GM19025 (cell line): ENCODE data around the gene TBX20.
"Not testable (repeated sequence)": the region's sequence is repeated elsewhere in the genome, so short reads cannot be mapped to it uniquely, and the experiment has no call there.

Source experiments
- ATAC-seq: cut with Tn5 transposase; IDR thresholded peaks from one replicate; pipeline ENCODE4 v1.9.1; 2021; ENCODE audit warnings: mild to moderate bottlenecking, low read depth, moderate library complexity; ENCODE audit not compliant: unreplicated experiment

The TBX20 gene

DNA sequence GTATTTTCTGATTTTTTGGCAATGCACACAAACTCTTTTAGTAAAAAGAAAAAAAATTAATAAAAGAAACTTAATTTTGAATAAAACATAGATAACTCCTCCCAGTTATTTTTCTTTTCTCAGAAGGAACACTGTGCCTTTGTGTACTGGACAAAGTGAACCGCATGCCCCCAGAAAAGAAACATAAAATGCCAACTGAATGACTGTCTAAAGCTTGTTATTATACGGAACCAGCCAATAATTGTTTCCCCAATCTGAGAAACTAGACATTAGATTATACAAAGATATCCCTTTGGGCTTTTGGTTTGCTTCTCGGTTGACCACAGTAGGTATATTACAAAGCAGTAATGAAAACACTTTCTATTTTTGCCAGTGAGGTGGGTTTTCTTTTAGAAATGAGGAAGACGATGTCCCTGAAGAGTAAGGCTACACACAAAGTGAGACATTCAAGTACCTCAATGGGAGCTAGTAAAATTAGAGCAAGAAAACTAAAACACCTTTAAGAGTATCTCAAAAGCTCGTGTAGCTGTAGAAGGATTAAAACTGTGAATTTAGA is 25.3 kb downstream of the TBX20 start:
- ATAC-seq, result not testable (repeated sequence)

DNA sequence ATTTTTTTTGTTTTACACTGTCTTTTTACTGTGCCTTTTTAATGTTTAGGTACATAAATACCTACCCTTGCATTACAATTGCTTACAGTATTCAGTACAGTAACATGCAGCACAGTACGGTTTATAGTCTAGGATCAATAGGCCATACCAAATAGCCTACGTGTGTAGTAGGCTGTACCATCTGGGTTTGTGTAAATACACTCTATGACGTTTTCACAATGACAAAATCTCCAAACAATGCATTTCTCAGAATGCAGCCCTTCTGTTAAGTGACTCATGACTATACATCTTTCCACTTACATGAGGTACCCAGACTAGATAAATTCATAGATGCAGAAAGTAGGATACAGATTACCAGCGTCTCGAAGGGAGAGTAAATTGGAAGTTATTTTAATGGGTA is 26.5 kb downstream of the TBX20 start:
- not testable (repeated sequence) for ATAC-seq

DNA sequence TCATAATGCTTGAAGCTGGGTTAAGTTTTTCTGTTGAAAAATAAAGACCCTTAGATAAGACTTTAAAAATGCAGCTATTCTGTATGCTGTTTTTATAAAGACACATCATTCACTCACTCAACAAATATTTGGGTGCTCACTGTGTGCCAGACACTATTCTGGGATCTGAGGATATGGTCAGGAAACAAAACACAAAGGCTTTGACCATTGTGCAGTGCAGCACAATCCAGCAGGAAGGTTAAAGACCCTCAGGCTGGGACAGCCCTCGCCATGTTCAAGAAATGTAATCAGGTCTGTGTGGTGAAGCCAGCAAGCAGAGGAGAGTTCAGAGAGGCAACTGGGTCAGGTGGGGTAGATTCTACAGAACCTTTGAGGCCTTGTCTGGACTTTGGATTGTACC is 31.5 kb downstream of the TBX20 start:
- not testable (repeated sequence) for ATAC-seq

DNA sequence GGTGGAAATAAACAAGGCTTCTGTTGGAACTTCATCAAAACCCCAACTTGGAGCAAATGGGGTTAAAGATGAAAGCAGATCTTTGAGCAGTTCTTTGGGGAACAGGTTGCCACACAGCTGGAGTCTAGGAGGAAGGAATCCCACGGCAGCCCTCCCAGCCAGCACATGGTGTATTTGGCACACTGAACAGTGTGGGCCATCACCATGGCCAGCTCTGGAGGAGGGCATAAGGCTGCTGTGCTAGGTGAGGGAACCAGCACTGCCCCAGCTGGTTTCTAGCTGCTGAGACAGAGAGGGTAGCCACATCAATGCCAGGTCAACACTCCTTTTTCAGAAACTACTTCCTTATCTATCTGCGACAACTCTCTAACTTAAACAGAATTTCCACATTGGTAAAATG is 33.7 kb downstream of the TBX20 start:
- not testable (repeated sequence) for ATAC-seq

DNA sequence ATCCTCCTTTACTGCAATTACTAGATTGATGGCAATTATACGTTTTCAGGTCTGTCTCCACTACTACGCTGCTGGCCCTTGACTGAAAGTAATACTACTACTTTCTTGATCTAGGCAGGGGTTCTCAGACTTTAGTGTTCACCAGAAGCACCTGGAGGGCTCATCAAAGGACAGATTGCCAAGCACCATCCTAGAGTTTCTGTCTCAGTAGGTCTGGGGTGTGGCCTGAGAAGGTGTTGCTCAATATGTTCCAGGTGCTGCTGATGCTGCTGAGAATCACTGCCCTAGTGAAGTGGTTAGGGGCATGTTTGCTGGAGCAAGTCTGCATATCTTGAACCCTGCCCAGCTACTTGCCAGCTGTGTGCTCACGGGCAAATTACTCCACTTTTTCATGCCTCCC is 37.9 kb downstream of the TBX20 start:
- not testable (repeated sequence) for ATAC-seq

DNA sequence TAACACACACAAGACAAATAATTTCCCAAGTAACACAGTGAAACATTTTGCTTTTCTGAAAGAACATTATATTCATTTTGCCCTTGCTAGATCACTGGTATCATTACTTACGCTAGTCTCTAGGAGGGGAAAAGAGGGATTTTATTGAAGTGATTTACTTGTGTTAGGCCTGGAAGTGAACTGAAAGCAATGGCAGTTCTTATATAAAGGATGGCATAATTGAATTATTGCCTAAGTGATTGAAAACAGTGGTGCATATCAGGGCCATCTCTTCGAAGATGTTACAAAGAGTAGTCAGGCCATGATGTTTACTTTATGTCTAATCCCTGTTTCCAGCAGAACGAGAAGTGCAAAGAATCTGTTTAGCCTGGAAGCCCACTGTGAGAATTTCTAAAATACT is 38.8 kb downstream of the TBX20 start:
- ATAC-seq, result not testable (repeated sequence)

DNA sequence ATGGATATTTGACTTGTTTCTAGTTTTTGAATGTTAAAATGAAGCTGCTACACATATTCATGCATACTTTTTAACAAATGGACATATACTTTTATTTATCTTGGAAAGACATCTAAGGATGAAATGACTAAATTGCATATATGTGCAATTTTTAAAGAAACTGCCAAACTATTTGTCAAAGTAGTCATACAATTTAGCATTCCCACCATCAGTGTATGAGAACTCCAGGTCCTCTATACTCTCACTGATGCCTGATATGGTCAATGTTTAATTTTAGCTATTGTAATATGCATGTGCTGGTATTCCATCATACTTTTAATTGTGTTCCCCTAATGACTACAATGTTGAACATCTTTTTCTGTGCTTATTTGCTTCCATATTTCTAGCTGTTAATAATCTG is 47.0 kb downstream of the TBX20 start:
- ATAC-seq, result not testable (repeated sequence)

DNA sequence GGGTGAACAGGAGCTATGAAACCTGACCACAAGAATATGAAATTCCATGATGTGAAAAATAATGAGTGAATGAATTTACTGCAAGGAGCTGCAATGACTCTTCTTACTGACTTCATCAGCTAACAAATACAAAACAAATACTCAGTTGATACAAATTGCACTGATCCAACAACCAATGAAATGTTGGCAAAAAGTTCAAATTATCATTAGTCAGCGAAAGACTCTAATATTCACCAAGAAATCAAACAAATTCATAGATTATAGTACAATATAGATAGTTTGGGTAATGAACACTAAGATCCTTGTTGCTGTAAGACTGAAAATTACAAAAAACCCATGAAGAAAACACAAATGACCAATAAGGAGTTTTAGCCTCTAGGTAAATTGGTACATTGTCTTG is 49.0 kb downstream of the TBX20 start:
- not testable (repeated sequence) for ATAC-seq

DNA sequence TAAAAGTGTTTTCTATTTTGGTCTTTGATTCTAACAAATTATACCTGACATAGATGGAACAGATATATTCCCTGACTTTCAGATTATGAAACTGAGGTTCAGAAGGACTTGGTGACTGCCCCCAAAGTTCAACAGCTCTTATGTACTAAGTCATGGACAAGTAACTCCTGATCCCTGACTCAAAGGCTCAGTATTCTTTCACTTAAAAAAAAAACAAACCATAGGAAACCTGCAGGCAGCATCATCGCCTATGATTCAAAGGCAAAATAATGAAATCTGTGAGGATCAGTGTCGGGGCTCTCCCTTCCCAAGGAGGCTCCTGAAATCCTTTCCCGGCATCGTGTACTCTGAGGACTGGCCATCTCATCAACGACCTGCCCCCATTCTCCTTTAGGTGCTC is 49.9 kb downstream of the TBX20 start:
- ATAC-seq, result not testable (repeated sequence)

DNA sequence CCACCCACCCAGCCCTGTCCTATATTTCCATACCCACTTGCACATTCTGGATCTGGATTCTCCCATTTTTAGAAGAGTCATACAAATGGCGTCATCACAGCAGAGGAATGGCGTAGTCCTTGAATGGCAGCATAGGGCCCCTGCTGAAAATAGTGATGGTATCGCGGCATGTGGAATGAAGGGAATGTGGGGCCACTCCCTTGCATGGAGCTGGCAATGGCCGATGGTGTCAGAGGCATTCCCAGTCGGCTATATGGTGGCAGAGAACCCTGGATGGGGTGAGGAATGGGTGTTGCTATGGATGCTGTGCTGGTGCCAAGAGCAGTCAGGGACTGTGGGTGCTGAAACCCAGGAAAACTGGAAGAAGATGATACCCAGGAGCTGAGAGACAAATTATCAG is 51.5 kb downstream of the TBX20 start:
- ATAC-seq, result not testable (repeated sequence)

DNA sequence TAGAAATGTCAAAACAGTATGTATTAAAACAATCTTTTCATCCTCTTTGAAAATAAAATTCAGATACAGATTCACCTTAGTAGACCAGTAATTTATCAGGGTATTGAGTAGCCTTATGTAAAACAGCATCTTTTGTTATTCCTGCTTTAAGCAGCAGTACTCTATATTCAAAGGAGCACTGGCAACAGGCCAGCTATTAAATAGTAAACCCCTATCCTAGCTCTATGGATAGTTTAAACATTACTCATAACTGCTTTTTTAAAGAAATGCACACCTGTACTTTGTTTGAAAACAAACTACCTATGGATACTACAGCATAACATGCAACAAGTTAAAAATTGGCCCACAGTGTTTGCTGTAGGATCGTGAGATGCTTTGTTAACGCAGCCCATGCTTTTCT is 53.7 kb downstream of the TBX20 start:
- ATAC-seq, result not testable (repeated sequence)

DNA sequence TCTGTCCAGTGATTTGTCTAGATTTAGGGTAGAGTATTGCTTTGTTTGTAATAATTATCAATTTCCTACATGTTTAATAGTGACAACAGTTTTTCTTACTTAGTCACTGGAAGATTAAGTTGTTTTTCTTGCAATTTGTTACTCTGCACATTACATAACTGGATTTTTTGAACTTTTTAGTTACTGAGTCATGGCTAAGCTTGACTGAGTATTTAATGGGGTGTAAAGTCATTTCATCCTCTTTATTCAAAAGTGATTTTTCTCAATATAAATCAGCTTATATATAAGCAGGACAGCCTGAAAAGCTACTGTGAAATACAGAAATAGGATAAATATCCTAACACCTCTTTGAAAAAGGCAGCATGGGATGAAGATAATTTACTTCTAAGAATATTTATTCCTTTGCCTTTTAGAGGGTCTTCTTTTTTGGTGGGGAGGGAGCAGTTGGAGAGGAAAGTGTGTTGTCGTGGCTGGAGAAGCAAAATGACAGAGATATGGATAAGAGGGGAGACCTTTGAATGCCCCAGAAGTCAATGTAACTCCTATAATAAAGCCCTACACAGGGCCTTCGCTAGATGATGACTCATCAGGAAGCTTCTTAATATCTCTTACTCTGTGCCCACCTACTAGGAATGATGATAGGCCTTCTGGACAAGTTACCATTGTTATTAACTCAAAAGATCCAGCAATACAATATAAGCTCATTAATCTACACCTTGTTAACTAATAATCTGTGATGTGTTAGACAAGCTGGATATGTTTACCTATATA is 55.3 kb downstream of the TBX20 start:
- not testable (repeated sequence) for ATAC-seq

DNA sequence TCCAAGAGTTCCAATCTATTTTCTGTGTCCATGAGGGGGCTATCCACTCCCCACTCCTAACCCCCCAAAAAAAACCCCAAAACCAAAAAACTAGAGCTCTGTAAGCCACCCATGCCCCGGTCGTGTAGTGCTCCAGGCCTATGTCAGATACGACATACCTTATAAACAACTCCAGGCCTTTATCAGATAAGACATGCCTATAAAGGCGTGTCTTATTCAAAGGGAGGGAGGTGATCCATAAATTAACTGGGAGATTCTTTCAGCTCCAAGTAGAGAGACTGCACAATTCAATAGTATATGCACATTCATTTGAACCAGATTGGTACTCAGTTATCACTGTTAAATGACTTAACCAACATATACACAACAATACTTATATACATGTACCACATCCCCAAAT is 62.3 kb downstream of the TBX20 start:
- not testable (repeated sequence) for ATAC-seq

DNA sequence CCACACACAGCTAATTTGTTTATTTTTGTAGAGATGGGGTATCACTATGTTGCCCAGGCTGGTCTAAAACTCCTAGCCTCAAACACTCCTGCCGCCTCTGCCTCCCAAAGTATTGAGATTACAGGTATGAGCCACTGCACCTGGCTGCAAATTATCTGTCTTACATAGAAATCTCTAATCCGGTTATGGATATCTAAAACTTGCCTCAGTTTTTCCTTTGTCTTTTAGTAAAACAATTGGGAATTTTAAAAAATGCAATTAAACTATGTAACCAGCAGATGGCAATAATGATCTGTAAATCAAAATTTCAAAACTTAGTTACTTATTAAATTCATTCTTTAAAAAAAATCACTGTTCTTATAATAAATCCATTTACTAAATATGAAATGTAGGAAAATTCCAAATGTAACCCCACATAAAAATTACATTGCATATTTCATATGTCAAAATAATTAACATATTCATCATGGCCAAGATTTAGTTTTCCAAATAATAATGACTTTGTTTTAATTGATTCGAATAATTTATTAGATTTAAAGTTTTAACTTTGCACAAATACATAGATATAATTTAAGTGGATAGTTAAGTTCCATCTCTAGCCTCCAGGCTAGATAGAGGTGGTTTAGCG is 63.6 kb downstream of the TBX20 start:
- not testable (repeated sequence) for ATAC-seq

DNA sequence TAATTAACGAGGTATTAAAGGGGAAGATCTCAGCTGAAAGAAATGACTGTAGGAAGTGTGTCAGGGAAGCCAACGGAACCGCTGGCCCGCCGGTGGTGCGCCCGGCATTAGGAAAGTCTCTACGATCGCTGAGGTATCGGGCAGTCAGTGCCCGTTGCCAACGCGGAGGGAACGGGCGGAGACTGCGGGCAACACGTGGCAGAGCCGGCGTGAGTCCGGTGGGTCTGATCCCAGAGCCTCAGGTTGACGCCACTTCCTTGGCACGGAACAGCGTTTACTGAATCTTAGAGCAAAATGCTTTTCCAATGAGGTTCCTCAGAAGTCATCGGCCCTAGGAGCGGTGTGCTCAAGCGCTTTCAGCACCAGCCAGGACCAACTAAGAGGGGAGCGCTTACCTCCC is 67.1 kb downstream of the TBX20 start:
- ATAC-seq, result not testable (repeated sequence)

DNA sequence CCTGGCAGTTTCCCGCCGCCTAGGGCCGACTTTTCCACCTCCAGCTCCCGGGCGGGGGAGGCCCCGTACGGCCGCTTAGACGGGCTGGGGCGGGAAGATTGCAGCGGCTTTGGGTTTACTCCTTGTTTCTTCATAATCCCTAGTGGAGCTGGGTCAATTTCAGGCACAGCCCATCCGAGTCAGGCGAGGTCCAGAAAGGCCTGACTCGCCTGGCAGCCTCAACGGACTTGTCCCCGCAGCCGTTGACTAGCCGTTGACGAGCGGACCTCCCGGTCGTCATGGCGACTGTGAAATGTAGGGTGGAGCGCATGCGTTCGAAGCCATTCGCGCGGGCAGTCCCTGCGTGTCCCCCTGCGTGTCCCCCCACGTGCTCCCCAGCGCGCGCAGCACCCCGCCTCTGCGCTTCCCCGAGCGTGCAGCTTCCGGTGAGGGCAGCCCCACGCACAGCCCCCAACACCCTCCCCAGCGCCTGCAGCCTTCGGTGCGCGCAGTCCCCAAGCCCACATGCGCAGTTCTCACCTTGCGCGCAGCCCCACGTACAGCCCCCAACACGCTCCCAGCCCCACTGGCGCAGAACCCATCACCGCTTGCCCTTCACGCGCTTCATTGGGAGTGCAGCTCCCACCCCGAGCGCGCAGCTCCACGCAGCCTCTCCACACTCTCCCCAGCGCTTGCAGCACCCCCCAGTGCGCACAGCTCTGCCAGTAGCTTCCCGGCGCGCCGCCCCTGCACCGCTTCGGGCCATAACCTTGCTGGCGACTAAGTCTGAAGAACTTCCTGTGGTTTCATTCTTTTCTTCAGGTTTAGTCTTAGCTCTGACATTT is 67.8 kb downstream of the TBX20 start:
- no peak for ATAC-seq

DNA sequence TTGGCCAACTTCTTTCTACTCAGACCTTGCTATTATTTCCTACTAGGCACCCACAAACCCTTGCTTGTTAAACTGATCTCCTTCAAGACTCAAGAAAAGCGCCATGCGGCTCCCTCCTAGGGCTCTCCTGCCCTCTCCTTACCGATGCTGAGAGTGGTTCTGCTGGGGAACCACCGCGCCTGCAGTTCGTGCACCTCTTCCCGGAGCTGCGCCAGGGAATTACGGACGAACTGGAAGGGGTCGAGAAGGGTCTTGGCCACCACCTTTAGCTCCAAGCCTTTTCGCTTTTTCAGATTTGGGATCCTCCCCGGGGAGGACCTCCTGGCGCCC is 68.4 kb downstream of the TBX20 start:
- not testable (repeated sequence) for ATAC-seq

DNA sequence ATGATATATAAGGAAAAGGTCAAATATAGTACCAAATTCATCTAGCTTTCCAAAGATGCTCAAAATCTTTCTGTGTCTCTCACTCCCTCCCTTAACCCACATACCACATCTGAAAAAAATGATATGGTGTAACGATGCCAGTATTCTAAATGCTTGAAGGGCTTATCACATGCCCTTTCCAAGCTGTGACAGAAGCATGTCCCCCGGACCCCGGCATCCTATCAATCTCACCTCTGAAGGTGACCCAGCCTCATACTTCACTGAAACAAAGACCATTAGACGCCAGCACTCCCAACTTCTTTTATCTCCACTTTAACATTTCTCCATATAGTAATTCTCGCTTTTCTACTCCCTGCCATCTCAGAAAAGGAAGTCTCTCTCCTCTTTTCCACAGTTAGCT is 68.9 kb downstream of the TBX20 start:
- ATAC-seq, result not testable (repeated sequence)

DNA sequence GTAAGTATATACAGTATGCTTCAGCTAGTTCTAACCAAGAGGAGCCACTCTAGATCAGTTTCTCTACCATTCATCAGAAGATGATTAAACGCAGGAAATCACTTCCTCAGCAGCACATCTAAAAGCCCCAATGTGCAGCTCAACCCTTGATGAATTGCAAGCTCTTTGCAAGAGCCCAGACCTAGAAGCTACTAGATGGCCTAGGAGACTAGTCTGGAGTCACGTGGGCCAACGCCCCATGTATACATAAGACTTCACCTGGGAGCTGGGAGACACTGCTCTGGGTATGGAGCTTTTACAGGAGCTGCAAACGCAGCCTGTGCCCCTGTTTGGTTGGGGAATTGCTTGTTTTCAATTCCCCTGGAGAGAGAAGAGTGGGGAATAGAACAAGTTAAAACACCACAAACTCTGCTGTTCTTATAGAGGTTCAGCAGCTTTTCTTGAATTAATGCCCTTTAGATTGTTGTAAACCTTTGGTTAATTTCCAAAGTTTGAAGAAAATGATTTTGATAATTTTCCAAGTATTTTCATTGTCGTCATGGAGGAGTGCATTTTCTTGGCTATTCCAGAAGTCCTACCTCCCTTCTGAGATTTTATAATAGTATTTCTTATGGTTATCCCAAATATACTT is 69.9 kb downstream of the TBX20 start:
- ATAC-seq, result not testable (repeated sequence)

DNA sequence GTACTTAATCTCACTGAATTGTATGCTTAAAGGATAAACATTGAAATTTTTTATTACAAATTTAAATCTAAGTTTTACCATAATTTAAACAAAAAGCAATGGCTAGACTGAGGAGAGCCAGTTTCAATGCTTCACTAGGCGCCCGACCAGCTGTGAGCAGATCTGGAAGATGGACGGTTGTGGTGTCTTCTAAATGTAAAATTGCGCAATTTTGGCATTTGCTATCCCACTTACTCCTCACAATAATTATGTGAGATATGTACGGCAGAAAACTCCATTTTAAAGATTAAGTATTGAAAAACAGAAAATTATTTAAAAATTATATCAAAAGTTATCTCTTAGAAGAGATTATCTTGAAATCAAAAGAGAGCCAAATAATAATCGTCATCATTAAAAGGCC is 73.2 kb downstream of the TBX20 start:
- ATAC-seq, result not testable (repeated sequence)

DNA sequence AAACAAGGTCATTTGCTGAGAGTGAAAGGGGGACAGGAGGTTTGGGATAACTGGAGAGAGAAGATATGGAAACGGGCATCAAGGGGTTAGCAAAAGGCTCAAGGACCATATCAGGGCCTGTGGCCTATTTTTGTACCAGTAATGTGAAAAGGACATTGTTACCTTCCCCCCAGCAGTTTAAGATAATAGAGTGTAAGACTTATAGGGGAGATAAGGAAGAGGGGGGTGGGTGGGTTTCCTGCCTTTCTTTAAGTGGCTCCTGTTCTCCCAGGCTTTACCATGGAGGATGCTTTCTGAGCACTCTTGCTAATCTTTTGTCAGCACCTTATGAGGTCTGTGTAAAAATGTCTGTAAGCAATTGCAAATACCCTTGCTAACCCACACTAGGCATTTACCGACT is 80.7 kb downstream of the TBX20 start:
- not testable (repeated sequence) for ATAC-seq
